K562 (cell line): Measurements from ENCODE around the gene MSANTD1.

Experiments
- ARID2 ChIP-seq: fragments of 450-650 bp; IDR thresholded peaks from 2 replicates; pipeline ENCODE4 v1.6.1; 2017; ENCODE audit warnings: antibody characterized with exemption, mild to moderate bottlenecking
- CTCF ChIP-seq, 3 experiments: IDR thresholded peaks in 2 of 3; conservative IDR thresholded peaks in 1 of 3; 2 replicates each; pipeline ENCODE4 v1.5.1; 2011 to 2012; ENCODE audit warnings: low read length in 3 of 3, mild to moderate bottlenecking in 3 of 3, control low read depth in 2 of 3, improper control_type of control experiment in 1 of 3, inconsistent platforms in 1 of 3, low read depth in 1 of 3, mixed read lengths in 1 of 3, moderate library complexity in 1 of 3; ENCODE audit not compliant: insufficient read depth in 2 of 3
- EZH2 ChIP-seq: IDR thresholded peaks from 2 replicates; pipeline ENCODE4 v1.6.1; 2012; ENCODE audit warnings: low read depth, mild to moderate bottlenecking, inconsistent platforms, low read length, borderline replicate concordance
- HDAC8 ChIP-seq: fragments of 450-650 bp; IDR thresholded peaks from 2 replicates; pipeline ENCODE4 v1.6.1; 2016; ENCODE audit warnings: mild to moderate bottlenecking, missing genetic modification characterization, moderate library complexity, missing compliant biosample characterization
- IRF9 ChIP-seq: fragments of 450-650 bp; IDR thresholded peaks from 2 replicates; pipeline ENCODE4 v1.6.1; 2016; ENCODE audit warnings: missing biosample characterization, missing genetic modification characterization
- L3MBTL2 ChIP-seq: fragments of 450-650 bp; IDR thresholded peaks from 2 replicates; pipeline ENCODE4 v1.6.1; 2016; ENCODE audit warnings: mild to moderate bottlenecking, moderate library complexity
- MYNN ChIP-seq, 2 experiments: sonication (generic); formaldehyde crosslinking in 1 of 2; IDR thresholded peaks; 2 replicates each; pipeline versions ENCODE4 v1.5.0 to v1.6.1; 2016 to 2020; ENCODE audit warnings: antibody characterized with exemption in 1 of 2, missing genetic modification reagents in 1 of 2
- NR1H2 ChIP-seq: sonication (generic); formaldehyde crosslinking; IDR thresholded peaks from 2 replicates; pipeline ENCODE4 v1.4.0; 2020; ENCODE audit warnings: mild to moderate bottlenecking, missing genetic modification reagents
- POLR2A ChIP-seq: fragments of 450-650 bp; conservative IDR thresholded peaks from 2 replicates; pipeline ENCODE4 v1.6.1; 2016
- POLR2AphosphoS5 ChIP-seq: IDR thresholded peaks from 2 replicates; pipeline ENCODE4 v1.6.1; 2011; ENCODE audit warnings: mild to moderate bottlenecking, low read depth, low read length, moderate library complexity; ENCODE audit not compliant: control insufficient read depth, insufficient read depth
- SIRT6 ChIP-seq: IDR thresholded peaks from one replicate; pipeline ENCODE4 v1.6.1; 2012; ENCODE audit warnings: low read depth, mild to moderate bottlenecking, control low read depth, inconsistent platforms, low read length, moderate library complexity
- SMARCE1 ChIP-seq: fragments of 450-650 bp; IDR thresholded peaks from 2 replicates; pipeline ENCODE4 v1.7.1; 2016; ENCODE audit warnings: mild to moderate bottlenecking
- ZNF324 ChIP-seq: fragments of 250-450 bp; sonication (Bioruptor Pico); IDR thresholded peaks from 2 replicates; pipeline ENCODE4 v1.4.0; 2020; ENCODE audit warnings: mild to moderate bottlenecking
- ZNF76 ChIP-seq: fragments of 250-450 bp; sonication (Bioruptor Pico); IDR thresholded peaks from 2 replicates; pipeline ENCODE4 v1.4.0; 2020; ENCODE audit warnings: mild to moderate bottlenecking, moderate library complexity, borderline replicate concordance

DNA sequence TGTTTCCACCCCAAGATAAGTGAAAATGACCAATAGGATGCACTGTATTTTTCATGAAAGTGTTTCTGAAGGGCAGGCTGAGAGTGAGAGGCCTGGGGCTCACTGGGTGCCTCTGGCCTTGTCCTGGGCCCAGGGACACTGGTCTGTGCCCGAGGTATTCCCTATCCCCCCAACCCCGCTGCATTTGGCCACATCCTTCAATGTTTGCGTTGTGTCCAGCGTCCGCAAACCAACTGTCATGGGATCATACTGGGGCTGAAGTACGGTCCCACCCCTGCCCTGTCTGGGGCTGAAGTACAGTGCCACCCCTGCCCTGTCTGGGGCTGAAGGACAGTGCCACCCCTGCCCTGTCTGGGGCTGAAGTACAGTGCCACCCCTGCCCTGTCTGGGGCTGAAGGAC, 22.0 kb upstream of the MSANTD1 start:
- no peak for TF ChIP-seq NR1H2 (CRISPR knock-in tag)
- no peak for TF ChIP-seq SIRT6
- no peak for TF ChIP-seq CTCF (IDR thresholded peaks at IDR 0.05 in 2 of 3, conservative IDR thresholded peaks at IDR 0.05 in 1 of 3; ENCODE audit: insufficient read depth in 2 of 3, low read depth in 1 of 3, low read length in 3 of 3)
- no peak for TF ChIP-seq ARID2
- TF ChIP-seq IRF9 (tag), result no peak
- no peak for TF ChIP-seq MYNN (IDR thresholded peaks at IDR 0.05)
- TF ChIP-seq MYNN (CRISPR knock-in tag; IDR thresholded peaks at IDR 0.05), result no peak
- no peak for TF ChIP-seq HDAC8 (tag)
- no peak for TF ChIP-seq ZNF324 (CRISPR knock-in tag)
- no peak for TF ChIP-seq EZH2
- no peak for TF ChIP-seq L3MBTL2
- no peak for TF ChIP-seq POLR2A
- no peak for TF ChIP-seq ZNF76 (CRISPR knock-in tag)
- TF ChIP-seq POLR2AphosphoS5, result no peak
- TF ChIP-seq SMARCE1, result no peak
